HG02938 (cell line): ENCODE results near the gene TIMP2.
"Not testable (repeated sequence)": the region's sequence is repeated elsewhere in the genome, so short reads cannot be mapped to it uniquely, and the experiment has no call there.

ENCODE experiments used
- ATAC-seq: cut with Tn5 transposase; IDR thresholded peaks from one replicate; pipeline ENCODE4 v1.9.1; 2021; ENCODE audit warnings: mild to moderate bottlenecking, moderate library complexity; ENCODE audit not compliant: unreplicated experiment

The TIMP2 gene

GRCh38 chr17:78910497-78911284 is 14.5 kb downstream of the TIMP2 start:
- ATAC-seq: no peak

GRCh38 chr17:78908426-78908825 is 16.8 kb downstream of the TIMP2 start:
- ATAC-seq: no peak

GRCh38 chr17:78905541-78905940 is 19.6 kb downstream of the TIMP2 start:
- ATAC-seq: no peak

- ATAC-seq: no peak
Measured at GRCh38 chr17:78905116-78905515, 20.1 kb downstream of the TIMP2 start.

- ATAC-seq: no peak
Measured at GRCh38 chr17:78904371-78904770, 20.8 kb downstream of the TIMP2 start.

GRCh38 chr17:78903101-78903779 is 21.9 kb downstream of the TIMP2 start, which contains the start of gene CEP295NL:
Gene CEP295NL, minus strand, starts transcription at chr17:78903201. Its CDS starts 1,373 bp downstream, at chr17:78901828.
- ATAC-seq: no peak

GRCh38 chr17:78902231-78902630 is 23.0 kb downstream of the TIMP2 start:
- not testable (repeated sequence) for ATAC-seq

GRCh38 chr17:78901806-78902205 is 23.4 kb downstream of the TIMP2 start:
- ATAC-seq: no peak

- ATAC-seq: no peak
Measured at GRCh38 chr17:78900816-78901215, 24.4 kb downstream of the TIMP2 start.

- ATAC-seq: no peak
Measured at GRCh38 chr17:78899361-78900260, 25.6 kb downstream of the TIMP2 start.

GRCh38 chr17:78898947-78899346 is 26.2 kb downstream of the TIMP2 start:
- no peak for ATAC-seq

- no peak for ATAC-seq
Measured at GRCh38 chr17:78898075-78898836, 26.9 kb downstream of the TIMP2 start.

GRCh38 chr17:78897664-78898047 is 27.5 kb downstream of the TIMP2 start:
- no peak for ATAC-seq

GRCh38 chr17:78896834-78897663 is 28.1 kb downstream of the TIMP2 start:
- no peak for ATAC-seq

GRCh38 chr17:78896091-78896833 is 28.9 kb downstream of the TIMP2 start:
- ATAC-seq: no peak

GRCh38 chr17:78895322-78895721 is 29.9 kb downstream of the TIMP2 start:
- no peak for ATAC-seq

GRCh38 chr17:78893684-78894083 is 31.5 kb downstream of the TIMP2 start:
- no peak for ATAC-seq

GRCh38 chr17:78892936-78893379 is 32.2 kb downstream of the TIMP2 start:
- ATAC-seq: no peak

- no peak for ATAC-seq
Measured at GRCh38 chr17:78892520-78892919, 32.7 kb downstream of the TIMP2 start.
